ENCODE measurements around the gene PTPRR.

Gene PTPRR

DNA sequence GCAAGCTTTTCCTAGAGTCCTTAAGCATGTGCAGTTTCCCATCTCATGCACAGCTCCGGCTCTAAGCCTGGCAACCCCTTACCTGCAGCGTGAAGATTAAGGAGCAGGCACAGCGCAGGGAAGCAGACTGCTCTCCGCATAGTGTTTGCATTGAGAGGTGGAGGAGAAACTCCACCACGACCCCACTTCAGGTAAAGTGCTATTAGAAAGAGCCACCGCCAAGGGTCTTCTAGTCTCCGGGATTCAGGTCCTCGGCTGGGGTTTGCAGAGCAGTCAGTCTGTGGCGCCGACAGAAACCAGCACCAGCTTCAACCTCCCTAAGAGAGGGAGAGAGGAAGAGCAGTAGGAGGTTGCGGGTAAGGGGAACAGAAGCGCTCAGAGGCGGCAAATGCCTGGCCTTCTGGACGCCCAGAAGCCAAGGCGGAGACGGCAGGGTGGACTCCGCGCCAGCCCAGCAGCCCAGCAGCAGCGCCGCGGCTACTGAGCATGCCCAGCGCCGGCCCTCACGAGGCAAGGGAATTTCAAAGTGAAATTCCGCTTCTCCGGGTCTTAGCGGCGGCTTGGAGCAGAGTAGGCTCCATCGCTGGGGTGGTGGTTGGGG, at the start of gene PTPRR:
Gene PTPRR, minus strand, starts transcription at position 488 of the 601 bp plus-strand sequence. Its CDS starts 348 bp downstream, at position 140.
- no peak within 1 kb of the TSS for H3K27ac Mint-ChIP-seq
- H3K9me3 Mint-ChIP-seq = peaks cover 3% of the 10 kb centered on the region
- H3K27me3 Mint-ChIP-seq = peaks cover 4% of the 10 kb centered on the region
- no peaks in the 10 kb centered on the region for H3K36me3 Mint-ChIP-seq
- no peaks in the 10 kb centered on the region for H3K4me1 Mint-ChIP-seq
- H3K4me3 Mint-ChIP-seq = no peak within 1 kb of the TSS
- DNase-seq (ENCODE audit: low spot score in 2 of 2) (no peak), ATAC-seq (ENCODE audit: low read depth) (no peak)

DNA sequence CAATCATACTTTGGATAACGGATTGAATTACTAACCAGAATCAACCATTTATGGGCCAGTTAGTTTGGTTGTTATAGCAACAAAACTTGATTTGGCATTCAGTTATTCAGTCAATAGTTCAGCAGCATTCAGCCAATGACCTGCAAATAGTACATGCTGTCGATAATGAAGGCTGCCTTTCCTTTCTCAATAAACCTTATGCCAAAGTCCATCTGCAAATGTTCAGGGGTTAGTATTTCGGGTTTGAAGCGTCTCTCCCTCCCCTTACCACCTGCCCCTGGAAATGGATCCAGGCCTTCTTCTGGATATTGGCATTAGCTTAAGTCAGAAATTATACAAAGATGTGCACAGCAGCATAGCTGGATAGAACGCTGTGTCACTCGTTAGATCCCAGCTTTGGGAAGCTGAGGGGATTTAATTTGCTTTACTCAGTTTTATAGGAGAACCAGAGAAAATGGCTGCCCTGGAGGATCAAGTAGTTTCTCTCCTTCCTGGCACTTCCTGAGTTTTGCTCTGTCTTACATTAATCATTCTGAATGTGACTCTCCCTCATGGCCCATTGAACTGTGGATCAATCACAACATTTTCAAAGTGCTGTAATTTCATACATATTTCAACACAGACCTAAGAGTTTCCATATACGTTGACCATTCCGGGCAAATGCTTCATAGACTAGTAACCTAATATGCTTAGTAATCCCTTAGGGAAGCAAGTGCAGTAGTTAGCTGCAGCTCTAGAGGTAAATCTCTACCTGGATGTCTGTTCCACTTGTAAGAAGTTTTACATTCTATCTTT, 46.7 kb upstream of the PTPRR start:
- Mint-ChIP-seq H3K27me3 (no peaks in the 10 kb centered on the region), H3K4me1 (no peaks in the 10 kb centered on the region), H3K9me3 (peaks cover 2% of the 10 kb centered on the region), H3K4me3 (no peak overlapping the region), H3K36me3 (no peaks in the 10 kb centered on the region), H3K27ac (no peak overlapping the region)
- no peak for ATAC-seq (ENCODE audit: low read depth)
- DNase-seq (ENCODE audit: low spot score in 2 of 2) = no peak

- no peaks in the 10 kb centered on the region for H3K27me3 Mint-ChIP-seq
- ATAC-seq (ENCODE audit: low read depth) (no peak), DNase-seq (ENCODE audit: low spot score in 2 of 2) (no peak)
- H3K4me1 Mint-ChIP-seq = no peaks in the 10 kb centered on the region
- no peak overlapping the region for H3K4me3 Mint-ChIP-seq
- H3K36me3 Mint-ChIP-seq = no peaks in the 10 kb centered on the region
- peaks cover 2% of the 10 kb centered on the region for H3K9me3 Mint-ChIP-seq
- no peak overlapping the region for H3K27ac Mint-ChIP-seq
Measured at GRCh38 chr12:70966046-70966445, 45.5 kb upstream of the PTPRR start.

- peaks cover 2% of the 10 kb centered on the region for H3K9me3 Mint-ChIP-seq
Measured at GRCh38 chr12:70964867-70965510, 44.5 kb upstream of the PTPRR start.

GRCh38 chr12:70963081-70963660, 42.6 kb upstream of the PTPRR start:
- H3K27ac Mint-ChIP-seq = no peak overlapping the region
- ATAC-seq (ENCODE audit: low read depth) (no peak), DNase-seq (ENCODE audit: low spot score in 2 of 2) (no peak)
- no peaks in the 10 kb centered on the region for H3K27me3 Mint-ChIP-seq
- no peaks in the 10 kb centered on the region for H3K36me3 Mint-ChIP-seq
- peaks cover 2% of the 10 kb centered on the region for H3K9me3 Mint-ChIP-seq
- no peak overlapping the region for H3K4me3 Mint-ChIP-seq
- H3K4me1 Mint-ChIP-seq = no peaks in the 10 kb centered on the region

More at GRCh38 chr12:70964867-70965510, 44.5 kb upstream of the PTPRR start:
- Mint-ChIP-seq H3K27me3 (no peaks in the 10 kb centered on the region), H3K27ac (no peak overlapping the region), H3K36me3 (no peaks in the 10 kb centered on the region), H3K4me1 (no peaks in the 10 kb centered on the region), H3K4me3 (no peak overlapping the region)
- ATAC-seq (ENCODE audit: low read depth) (no peak), DNase-seq (ENCODE audit: low spot score in 2 of 2) (no peak)

- H3K4me3 Mint-ChIP-seq = no peak overlapping the region
- H3K36me3 Mint-ChIP-seq = no peaks in the 10 kb centered on the region
- ATAC-seq (ENCODE audit: low read depth) (no peak), DNase-seq (ENCODE audit: low spot score in 2 of 2) (no peak)
- no peak overlapping the region for H3K27ac Mint-ChIP-seq
- H3K27me3 Mint-ChIP-seq = no peaks in the 10 kb centered on the region
- peaks cover 2% of the 10 kb centered on the region for H3K9me3 Mint-ChIP-seq
- no peaks in the 10 kb centered on the region for H3K4me1 Mint-ChIP-seq
Measured at GRCh38 chr12:70962226-70962794, 41.8 kb upstream of the PTPRR start.

GRCh38 chr12:70960484-70960883, 39.9 kb upstream of the PTPRR start:
- no peaks in the 10 kb centered on the region for H3K27me3 Mint-ChIP-seq

GRCh38 chr12:70955415-70955814, 34.9 kb upstream of the PTPRR start:
- no peaks in the 10 kb centered on the region for H3K27me3 Mint-ChIP-seq
- no peaks in the 10 kb centered on the region for H3K4me1 Mint-ChIP-seq
- no peak overlapping the region for H3K27ac Mint-ChIP-seq
- H3K9me3 Mint-ChIP-seq = no peaks in the 10 kb centered on the region
- no peaks in the 10 kb centered on the region for H3K36me3 Mint-ChIP-seq
- H3K4me3 Mint-ChIP-seq = no peak overlapping the region
- ATAC-seq (ENCODE audit: low read depth) (no peak), DNase-seq (ENCODE audit: low spot score in 2 of 2) (no peak)

More at GRCh38 chr12:70960484-70960883, 39.9 kb upstream of the PTPRR start:
- no peak for DNase-seq (ENCODE audit: low spot score in 2 of 2)
- no peak overlapping the region for H3K27ac Mint-ChIP-seq
- H3K36me3 Mint-ChIP-seq = no peaks in the 10 kb centered on the region
- peaks cover 2% of the 10 kb centered on the region for H3K9me3 Mint-ChIP-seq
- no peaks in the 10 kb centered on the region for H3K4me1 Mint-ChIP-seq
- ATAC-seq (ENCODE audit: low read depth) = no peak
- no peak overlapping the region for H3K4me3 Mint-ChIP-seq

- no peaks in the 10 kb centered on the region for H3K27me3 Mint-ChIP-seq
- no peak overlapping the region for H3K27ac Mint-ChIP-seq
- no peaks in the 10 kb centered on the region for H3K4me1 Mint-ChIP-seq
- H3K4me3 Mint-ChIP-seq = no peak overlapping the region
- DNase-seq (ENCODE audit: low spot score in 2 of 2) = no peak
- H3K36me3 Mint-ChIP-seq = no peaks in the 10 kb centered on the region
- no peaks in the 10 kb centered on the region for H3K9me3 Mint-ChIP-seq
- ATAC-seq (ENCODE audit: low read depth) = no peak
Measured at GRCh38 chr12:70950451-70950850, 29.9 kb upstream of the PTPRR start.

DNA sequence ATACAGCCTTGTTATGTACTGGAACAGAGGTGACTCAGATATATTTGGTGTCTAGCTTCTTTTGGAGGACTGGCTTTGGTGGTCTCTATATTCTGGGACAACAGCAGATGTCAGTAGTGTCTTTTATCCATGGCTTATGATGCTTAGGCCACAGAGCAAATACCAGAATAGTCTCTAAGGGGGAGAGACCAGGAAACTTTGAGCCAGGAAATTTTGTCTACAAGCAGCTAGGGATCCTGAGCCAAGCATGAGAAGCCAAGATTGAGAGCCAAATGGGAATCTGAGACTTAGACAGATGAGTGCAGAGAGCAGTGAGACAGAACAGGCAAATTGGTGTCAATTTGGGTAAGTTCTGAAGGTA, 28.4 kb upstream of the PTPRR start:
- H3K36me3 Mint-ChIP-seq = no peaks in the 10 kb centered on the region
- H3K27ac Mint-ChIP-seq = no peak overlapping the region
- ATAC-seq (ENCODE audit: low read depth) = no peak
- no peaks in the 10 kb centered on the region for H3K4me1 Mint-ChIP-seq
- no peaks in the 10 kb centered on the region for H3K27me3 Mint-ChIP-seq
- DNase-seq (ENCODE audit: low spot score in 2 of 2) = no peak
- H3K4me3 Mint-ChIP-seq = no peak overlapping the region
- no peaks in the 10 kb centered on the region for H3K9me3 Mint-ChIP-seq

DNA sequence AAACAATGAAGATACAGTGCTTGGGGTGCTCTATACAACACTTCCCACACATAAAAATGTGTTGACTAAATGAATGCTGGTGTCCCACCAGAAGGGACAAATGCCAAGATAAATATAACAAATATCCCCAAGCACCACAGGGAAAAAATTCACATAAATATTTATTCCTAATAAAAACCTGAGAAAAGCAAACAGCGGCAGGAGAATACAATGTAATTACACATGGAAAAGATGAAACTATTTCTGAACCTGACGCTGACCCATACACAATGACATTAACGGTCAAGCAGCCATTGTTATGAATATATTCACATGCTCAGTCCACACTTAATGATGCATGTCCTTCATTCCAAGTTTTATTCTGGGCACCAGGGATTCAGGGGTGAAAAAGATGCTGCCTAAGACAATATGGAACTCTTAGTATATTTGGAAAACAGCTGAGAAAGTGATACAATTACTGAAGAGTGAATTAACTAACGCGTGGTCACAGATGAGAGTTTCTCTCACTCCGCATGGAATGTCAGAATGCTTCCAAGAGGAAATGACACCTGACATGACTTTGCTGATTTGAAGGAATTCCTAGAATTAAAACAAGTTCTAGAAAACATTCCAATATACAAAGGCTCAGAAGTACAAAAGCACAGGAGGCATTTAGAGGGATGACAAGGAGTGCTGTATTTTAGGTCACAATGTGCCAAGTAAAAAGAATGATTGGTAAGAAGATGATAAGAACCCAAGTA, 27.9 kb upstream of the PTPRR start:
- Mint-ChIP-seq H3K4me3 (no peak overlapping the region), H3K27ac (no peak overlapping the region), H3K27me3 (no peaks in the 10 kb centered on the region), H3K4me1 (no peaks in the 10 kb centered on the region), H3K36me3 (no peaks in the 10 kb centered on the region), H3K9me3 (no peaks in the 10 kb centered on the region)
- DNase-seq (ENCODE audit: low spot score in 2 of 2) (no peak), ATAC-seq (ENCODE audit: low read depth) (no peak)

DNA sequence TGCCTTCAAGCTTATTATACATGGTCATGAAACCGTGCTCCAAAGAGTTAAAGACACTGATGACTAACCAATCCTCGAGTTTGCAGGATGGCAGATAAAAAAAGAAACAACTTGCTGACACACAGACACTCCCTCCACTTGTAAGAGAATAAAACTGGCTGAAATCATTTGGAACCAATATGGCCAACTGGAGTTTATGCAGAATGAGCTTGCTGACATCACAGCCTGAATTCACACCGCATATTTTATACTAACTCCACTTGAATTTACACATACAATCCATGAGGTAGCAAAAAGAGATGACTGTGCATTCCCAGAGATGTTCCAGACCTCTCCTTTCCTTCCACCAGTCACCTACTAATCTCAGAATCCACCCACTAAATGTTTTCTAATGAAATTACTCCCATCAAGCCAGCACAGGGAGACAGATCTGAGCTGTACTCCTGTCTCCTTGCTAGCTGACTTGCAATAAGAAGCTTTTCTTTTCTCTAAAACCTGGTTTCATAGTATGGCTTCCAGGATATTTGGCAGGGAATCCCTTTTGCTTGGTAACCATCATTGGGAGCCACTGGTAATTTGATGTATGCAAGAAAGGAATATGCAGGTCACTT, 15.8 kb upstream of the PTPRR start:
- peaks cover 1% of the 10 kb centered on the region for H3K27me3 Mint-ChIP-seq
- no peak overlapping the region for H3K27ac Mint-ChIP-seq
- no peak for ATAC-seq (ENCODE audit: low read depth)
- no peaks in the 10 kb centered on the region for H3K4me1 Mint-ChIP-seq
- H3K9me3 Mint-ChIP-seq = no peaks in the 10 kb centered on the region
- no peaks in the 10 kb centered on the region for H3K36me3 Mint-ChIP-seq
- no peak overlapping the region for H3K4me3 Mint-ChIP-seq
- DNase-seq (ENCODE audit: low spot score in 2 of 2) = no peak

DNA sequence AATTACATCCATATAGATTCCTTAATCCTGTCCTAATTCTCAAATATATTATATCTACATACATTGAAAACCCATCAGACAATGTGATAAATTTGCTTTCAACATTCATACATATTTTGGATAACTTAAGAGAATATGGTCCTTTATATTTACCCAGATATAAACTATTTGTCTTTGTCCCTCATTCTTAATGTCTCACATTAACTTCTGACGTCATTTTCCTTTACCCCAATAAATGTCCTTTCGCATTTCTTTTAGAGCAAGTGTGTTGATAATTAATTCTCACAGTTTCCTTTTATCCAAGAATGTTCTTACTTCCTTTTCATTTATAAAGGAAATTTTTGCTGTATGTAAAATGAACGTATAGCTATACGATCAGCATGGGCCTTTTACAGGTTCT, 12.6 kb upstream of the PTPRR start:
- Mint-ChIP-seq H3K4me1 (no peaks in the 10 kb centered on the region), H3K27ac (no peak overlapping the region), H3K36me3 (no peaks in the 10 kb centered on the region), H3K4me3 (no peak overlapping the region), H3K27me3 (peaks cover 1% of the 10 kb centered on the region), H3K9me3 (peaks cover 1% of the 10 kb centered on the region)
- DNase-seq (ENCODE audit: low spot score in 2 of 2) = no peak
- ATAC-seq (ENCODE audit: low read depth) = no peak

Data from memory B cell (primary cell).